Liver (tissue), 3 donors: Measurements from ENCODE around the gene SLC51A.

Experiments used
- HNF4G ChIP-seq: IDR thresholded peaks from 2 replicates; pipeline ENCODE4 v1.6.1; 2016; ENCODE audit warnings: antibody characterized with exemption
- JUND ChIP-seq, 2 donors: IDR thresholded peaks; 2 replicates each; pipeline ENCODE4 v1.6.1; 2016; ENCODE audit warnings: antibody characterized with exemption in 2 of 2
- RAD21 ChIP-seq, 2 donors: IDR thresholded peaks; 2 replicates each; pipeline ENCODE4 v1.6.1; 2016; ENCODE audit warnings: antibody characterized with exemption in 2 of 2, mild to moderate bottlenecking in 2 of 2
- SP1 ChIP-seq: IDR thresholded peaks from 2 replicates; pipeline ENCODE4 v1.6.1; 2018; ENCODE audit warnings: antibody characterized with exemption, mild to moderate bottlenecking
- TAF1 ChIP-seq: conservative IDR thresholded peaks from 2 replicates; pipeline ENCODE4 v1.6.1; 2016; ENCODE audit warnings: antibody characterized with exemption, mild to moderate bottlenecking
- YY1 ChIP-seq: IDR thresholded peaks from 2 replicates; pipeline ENCODE4 v1.6.1; 2016; ENCODE audit warnings: antibody characterized with exemption, mild to moderate bottlenecking
- TF ChIP-seq, protein P1 (sequence below): fragments of 150-350 bp; IDR thresholded peaks from 2 replicates; pipeline ENCODE4 v1.5.1; 2017; ENCODE audit warnings: improper control_type of control experiment, low read depth, low read length; ENCODE audit not compliant: missing input control
- TF ChIP-seq, protein P2 (sequence below): IDR thresholded peaks from 2 replicates; pipeline ENCODE4 v1.6.1; 2016; ENCODE audit warnings: antibody characterized with exemption
- TF ChIP-seq, protein P3 (sequence below): IDR thresholded peaks from 2 replicates; pipeline ENCODE4 v1.6.1; 2016; ENCODE audit warnings: antibody characterized with exemption
- TF ChIP-seq, protein P4 (sequence below): IDR thresholded peaks from 2 replicates; pipeline ENCODE4 v1.6.1; 2016; ENCODE audit warnings: antibody characterized with exemption, mild to moderate bottlenecking
- donor health status: healthy.
- donor health status: healthy.

DNA sequence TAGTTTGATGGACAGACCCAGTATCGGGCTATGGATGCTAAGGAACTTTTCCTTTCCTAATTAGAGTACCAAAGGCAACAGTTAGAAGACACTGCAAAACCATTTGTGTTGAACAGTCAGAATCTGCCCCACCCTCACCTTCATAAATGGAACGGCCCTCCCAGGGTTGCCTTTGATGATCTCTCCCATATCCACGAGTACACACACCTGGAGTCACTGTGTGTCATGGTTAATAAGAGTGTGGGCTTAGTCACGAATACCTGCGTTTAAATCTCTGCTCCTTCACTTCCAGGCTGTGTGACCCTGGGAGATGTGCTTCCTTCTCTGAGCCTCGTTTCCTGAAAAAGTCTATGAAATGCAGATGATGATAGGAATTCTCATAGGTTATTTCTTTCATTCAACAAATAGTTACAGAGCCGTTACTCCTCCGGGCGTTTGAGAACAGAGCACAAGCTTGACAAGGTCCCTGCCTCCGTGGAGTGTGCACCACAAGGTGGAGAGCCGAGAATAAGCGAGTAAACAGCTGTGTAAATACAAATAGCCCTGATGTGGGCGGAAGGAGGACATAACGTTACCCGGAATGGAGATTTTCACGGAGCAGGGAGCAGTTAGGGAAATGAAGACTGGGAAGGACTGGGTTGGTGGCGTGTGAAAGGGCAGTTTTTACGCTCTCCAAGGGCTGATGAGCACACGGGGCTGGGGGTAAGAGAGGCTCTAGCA is 6.7 kb downstream of the SLC51A start:
- TF ChIP-seq, protein P1, sequence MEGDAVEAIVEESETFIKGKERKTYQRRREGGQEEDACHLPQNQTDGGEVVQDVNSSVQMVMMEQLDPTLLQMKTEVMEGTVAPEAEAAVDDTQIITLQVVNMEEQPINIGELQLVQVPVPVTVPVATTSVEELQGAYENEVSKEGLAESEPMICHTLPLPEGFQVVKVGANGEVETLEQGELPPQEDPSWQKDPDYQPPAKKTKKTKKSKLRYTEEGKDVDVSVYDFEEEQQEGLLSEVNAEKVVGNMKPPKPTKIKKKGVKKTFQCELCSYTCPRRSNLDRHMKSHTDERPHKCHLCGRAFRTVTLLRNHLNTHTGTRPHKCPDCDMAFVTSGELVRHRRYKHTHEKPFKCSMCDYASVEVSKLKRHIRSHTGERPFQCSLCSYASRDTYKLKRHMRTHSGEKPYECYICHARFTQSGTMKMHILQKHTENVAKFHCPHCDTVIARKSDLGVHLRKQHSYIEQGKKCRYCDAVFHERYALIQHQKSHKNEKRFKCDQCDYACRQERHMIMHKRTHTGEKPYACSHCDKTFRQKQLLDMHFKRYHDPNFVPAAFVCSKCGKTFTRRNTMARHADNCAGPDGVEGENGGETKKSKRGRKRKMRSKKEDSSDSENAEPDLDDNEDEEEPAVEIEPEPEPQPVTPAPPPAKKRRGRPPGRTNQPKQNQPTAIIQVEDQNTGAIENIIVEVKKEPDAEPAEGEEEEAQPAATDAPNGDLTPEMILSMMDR, result no peak
- no peak for TF ChIP-seq JUND (IDR thresholded peaks at IDR 0.05)
- TF ChIP-seq TAF1, result no peak
- TF ChIP-seq SP1, result no peak
- TF ChIP-seq, protein P2, sequence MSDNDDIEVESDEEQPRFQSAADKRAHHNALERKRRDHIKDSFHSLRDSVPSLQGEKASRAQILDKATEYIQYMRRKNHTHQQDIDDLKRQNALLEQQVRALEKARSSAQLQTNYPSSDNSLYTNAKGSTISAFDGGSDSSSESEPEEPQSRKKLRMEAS, result no peak
- TF ChIP-seq, protein P3, sequence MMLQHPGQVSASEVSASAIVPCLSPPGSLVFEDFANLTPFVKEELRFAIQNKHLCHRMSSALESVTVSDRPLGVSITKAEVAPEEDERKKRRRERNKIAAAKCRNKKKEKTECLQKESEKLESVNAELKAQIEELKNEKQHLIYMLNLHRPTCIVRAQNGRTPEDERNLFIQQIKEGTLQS, result no peak
- TF ChIP-seq, protein P4, sequence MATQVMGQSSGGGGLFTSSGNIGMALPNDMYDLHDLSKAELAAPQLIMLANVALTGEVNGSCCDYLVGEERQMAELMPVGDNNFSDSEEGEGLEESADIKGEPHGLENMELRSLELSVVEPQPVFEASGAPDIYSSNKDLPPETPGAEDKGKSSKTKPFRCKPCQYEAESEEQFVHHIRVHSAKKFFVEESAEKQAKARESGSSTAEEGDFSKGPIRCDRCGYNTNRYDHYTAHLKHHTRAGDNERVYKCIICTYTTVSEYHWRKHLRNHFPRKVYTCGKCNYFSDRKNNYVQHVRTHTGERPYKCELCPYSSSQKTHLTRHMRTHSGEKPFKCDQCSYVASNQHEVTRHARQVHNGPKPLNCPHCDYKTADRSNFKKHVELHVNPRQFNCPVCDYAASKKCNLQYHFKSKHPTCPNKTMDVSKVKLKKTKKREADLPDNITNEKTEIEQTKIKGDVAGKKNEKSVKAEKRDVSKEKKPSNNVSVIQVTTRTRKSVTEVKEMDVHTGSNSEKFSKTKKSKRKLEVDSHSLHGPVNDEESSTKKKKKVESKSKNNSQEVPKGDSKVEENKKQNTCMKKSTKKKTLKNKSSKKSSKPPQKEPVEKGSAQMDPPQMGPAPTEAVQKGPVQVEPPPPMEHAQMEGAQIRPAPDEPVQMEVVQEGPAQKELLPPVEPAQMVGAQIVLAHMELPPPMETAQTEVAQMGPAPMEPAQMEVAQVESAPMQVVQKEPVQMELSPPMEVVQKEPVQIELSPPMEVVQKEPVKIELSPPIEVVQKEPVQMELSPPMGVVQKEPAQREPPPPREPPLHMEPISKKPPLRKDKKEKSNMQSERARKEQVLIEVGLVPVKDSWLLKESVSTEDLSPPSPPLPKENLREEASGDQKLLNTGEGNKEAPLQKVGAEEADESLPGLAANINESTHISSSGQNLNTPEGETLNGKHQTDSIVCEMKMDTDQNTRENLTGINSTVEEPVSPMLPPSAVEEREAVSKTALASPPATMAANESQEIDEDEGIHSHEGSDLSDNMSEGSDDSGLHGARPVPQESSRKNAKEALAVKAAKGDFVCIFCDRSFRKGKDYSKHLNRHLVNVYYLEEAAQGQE, result no peak
- no peak for TF ChIP-seq HNF4G
- TF ChIP-seq YY1, result no peak
- TF ChIP-seq RAD21 (IDR thresholded peaks at IDR 0.05), result no peak
